AG08395 (cell line): ENCODE results near the gene FAM117A.

Experiments used
- DNase-seq: peaks from one replicate; pipeline ENCODE4 v3.0.0; 2012; ENCODE audit warnings: mixed read lengths, low spot score

FAM117A gene

DNA sequence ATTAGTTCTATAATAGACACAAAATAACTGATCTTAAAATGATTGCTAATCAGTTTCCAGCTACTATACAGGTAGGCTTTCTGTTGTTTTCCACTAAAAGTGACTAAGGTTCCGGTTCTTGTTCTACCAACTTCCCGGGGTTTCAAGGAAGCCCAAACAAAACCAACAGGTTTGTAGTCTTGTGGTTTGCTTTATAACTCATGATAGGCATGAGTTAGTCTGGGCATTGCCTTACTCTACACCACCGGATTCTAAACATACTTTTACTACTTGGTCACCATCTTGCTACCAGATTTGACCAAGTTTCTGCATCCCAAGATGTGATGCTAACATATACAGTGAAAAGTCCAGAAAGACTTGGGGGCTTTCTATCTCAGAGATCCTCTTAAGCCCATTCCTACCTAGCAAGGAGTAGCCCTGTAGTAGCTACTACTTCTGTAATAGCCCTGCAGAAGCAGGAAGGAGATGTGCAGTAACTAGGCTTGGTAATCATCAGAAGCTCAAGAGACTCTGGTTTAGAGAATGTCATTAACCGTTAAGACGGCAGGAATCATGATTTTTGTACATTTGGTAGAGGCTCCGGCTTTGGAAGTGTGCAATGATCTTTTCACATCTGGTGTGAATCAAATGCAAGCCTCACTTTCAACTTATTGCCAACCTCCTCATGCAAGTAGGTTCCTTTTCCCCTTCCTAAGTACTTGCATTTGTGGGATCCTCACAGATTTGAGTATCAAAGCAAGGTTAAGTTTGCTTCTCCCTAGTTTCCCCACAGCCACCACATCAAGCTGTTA, 1.6 kb downstream of the FAM117A start:
- no peak for DNase-seq

DNA sequence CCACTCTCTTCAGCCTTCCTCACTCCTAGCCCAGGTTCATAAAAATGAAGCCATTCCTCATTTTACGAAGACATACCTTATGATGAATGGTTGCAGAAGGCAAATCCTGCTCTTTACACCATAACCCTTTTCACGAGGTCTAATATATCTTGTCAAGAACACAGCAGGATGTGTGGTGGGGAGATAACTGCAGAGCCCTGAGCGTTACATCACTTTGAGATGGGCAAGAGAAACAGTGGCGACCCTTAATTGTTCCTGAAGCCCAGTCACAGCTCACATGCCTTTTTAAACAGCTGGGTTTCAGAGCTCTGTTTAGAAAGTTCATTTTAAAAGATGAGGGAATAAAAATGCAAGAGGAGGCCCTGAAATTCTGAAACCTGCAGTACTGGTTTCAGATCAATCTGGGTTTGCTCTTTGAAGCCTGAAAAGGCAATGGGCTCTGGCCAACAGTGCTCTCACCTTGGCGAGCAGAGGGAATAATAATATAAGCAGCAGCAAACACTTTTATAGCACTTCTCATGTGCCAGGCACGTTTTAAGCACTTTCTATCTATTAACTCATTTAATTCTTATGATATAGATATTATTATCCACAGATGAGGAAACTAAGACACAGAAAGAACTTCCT, 2.9 kb downstream of the FAM117A start:
- no peak for DNase-seq

DNA sequence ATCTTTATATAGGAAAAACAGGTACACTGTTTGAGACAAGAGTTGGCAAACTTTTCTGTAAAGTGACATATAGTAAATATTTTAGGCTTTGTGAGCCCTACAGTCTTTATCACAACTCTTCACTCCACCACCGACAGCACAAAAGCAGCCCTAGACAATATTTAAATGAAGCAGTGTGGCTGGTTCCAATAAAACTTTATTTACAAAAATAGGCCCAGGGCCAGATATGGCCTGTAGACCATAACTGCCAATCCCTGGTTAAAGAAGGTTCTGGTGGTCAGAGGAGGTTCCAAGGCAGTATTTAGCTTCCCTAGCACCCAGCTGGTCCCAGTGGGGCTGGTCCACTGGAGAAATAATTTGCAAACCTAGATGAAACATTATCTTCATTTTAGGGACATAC, 3.6 kb downstream of the FAM117A start:
- no peak for DNase-seq

DNA sequence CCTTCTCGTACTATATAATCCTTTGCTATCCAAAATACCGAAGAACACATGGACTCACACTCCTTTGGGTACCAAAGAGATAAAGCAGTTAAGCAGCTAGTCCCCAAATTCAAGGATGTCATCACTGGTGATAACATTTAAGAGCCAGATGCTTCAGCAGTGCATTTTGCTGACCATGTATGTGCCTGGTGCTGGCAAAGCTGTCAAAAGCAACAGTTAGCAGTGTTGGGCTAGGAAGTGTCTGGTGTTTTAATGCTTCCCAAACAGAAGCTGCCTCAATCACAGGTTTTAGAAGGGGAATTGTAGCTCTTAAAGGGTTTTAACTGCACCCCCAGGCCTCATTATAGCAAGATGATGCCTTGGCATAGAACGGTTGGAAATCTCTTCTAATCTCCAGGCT, 4.7 kb downstream of the FAM117A start:
- DNase-seq: no peak

DNA sequence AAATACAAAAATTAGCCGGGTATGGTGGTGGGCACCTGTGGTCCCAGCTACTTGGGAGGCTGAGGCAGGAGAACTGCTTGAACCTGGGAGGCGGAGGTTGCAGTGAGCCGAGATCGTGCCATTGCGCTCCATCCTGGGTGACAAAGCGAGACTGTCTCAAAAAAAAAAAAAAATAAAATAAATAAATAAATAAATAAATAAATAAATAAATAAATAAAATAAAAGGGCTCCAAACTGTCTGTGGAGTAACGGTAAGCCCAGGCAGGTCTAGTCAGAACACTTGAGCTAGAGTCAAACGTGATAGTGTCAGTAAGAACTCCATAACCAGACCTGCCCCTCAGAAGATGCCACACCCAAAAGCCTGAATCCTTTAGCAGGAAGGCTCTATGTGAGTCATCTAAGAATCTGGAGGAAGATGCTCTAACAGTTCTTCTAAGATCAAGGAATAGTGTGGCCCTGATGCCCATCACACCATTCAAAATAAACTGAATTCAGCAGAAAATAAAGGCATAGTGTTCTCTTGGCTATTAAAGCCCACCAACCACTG, 5.4 kb downstream of the FAM117A start:
- DNase-seq: peak; percentile 43

DNA sequence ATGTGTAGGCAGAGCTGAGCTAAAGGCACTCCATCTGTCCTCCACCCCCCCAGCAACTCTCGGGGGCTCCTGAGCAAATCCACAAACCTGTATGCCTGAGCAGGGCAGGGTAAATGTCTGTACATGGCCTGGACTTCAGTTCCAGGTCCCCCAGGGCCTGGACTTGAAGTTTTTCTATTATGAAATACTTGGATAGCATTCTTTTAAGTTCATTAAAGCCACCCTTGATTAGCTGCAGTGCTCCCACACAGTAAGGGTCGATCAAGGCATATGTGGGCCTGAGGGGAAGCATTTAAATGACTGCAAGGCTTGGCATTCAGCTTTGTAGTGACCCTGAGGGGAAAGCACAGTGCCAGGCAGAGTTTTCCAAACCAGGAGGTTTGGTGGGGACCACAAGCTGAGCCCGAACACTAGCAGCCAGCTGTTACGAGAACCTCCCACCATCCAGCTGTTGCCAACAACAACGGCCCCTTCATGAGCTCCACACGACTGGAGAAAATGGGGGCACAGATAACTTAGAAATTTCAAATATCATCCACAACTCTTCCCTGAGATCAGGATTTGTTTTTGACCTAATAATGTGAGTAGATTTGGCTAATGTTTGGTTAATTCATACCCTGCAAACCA, 6.7 kb downstream of the FAM117A start:
- DNase-seq: no peak

DNA sequence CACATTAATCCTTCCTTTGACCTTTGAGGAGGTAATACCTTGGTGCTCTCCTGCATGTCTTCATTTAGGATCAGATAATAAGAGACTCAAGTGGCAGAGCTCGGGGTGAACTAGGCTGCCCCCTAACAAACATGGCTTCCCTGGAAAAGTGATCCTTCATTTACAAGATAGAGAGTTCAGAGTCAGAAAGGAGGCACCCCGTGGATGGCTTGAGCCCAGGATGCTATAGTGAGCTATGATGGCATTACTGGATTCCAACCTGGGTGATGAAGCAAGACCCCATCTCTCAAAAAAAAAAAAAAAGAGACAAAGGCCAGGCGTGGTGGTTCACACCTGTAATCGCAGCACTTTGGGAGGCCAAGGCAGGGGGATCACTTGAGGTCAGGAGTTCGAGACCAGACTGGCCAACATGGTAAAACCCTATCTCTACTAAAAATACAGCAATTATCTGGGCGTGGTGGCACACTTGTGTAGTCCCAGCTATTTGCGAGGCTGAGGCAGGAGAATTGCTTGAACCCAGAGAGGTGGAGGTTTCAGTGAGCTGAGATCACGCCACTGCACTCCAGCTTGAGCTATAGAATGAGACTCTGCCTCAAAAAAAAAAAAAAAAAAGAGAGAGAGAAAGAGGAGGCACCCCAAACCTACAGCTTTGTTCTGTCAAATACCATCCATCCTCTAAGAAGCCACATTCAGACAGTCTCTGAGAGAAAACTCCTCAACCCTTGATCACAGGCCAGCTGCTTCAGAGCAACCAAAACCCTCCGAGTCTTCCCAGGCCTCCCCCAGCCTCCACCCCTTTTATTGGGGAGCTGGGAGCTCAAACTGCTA, 7.4 kb downstream of the FAM117A start:
- DNase-seq: no peak

DNA sequence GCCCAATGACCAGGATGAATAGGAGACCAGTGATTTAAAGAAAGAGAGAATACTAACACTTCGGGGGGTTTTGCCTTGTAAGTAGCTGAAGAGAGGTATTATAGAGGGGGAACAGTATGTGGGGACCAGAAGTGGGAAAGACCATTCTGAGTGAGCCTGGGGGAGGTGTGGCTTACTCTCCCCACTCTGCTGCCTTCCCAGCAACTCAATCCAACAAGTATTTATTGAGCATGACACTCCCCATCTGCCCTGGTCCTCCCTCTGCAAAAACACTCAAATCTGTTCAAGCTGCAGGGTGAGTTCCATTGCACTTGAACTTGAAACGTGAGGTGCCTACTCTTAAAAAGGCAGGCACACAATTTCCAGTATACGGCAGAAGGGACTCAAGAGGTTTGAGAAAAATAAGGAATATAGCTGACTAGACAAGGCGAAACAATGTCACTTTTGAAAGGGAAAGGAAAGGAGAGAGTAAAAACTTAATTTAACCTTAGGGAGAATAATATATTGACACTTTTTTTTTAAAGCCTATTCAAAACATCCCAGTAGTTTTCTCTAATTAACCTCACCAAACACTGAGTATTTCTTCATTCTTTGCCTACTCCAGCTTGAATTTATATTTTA, 8.2 kb downstream of the FAM117A start:
- no peak for DNase-seq

DNA sequence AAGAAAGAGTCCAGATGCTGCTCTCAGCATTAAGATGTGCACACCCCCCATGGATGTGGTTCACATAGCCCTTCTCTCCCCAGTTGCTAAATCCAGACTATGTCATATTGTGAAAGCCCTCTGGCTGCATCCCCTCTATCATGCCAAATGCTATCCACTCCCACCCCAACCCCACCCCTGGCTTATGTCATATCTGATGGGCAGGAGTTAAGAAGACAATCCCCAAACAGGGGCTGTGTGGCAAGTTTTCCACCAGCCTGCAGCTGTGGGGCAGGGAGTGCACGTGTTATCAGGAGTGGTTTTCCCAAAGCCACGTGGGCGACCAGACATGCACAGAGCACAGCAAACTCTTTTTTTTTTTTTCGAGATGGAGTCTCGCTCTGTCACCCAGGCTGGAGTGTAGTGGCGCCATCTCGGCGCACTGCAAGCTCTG, 10.0 kb downstream of the FAM117A start:
- DNase-seq: no peak

DNA sequence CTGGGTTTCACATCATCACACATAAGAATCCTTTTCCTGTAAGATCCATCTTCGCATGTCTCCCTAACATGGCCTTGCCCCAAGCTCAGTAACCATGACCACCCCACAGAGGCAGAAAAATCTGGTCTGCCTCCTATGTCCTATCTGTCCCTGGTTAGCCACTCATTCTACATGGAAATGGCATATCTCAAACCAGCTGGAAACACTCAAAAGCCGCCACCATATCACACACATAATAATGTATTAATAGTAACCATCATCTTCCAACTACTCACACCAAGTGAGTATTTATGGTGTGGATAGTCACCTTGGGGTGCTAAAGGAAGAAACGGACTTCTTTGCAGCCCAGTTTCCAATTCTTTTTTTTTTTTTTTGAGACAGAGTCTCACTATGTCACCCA, 11.4 kb downstream of the FAM117A start:
- no peak for DNase-seq

DNA sequence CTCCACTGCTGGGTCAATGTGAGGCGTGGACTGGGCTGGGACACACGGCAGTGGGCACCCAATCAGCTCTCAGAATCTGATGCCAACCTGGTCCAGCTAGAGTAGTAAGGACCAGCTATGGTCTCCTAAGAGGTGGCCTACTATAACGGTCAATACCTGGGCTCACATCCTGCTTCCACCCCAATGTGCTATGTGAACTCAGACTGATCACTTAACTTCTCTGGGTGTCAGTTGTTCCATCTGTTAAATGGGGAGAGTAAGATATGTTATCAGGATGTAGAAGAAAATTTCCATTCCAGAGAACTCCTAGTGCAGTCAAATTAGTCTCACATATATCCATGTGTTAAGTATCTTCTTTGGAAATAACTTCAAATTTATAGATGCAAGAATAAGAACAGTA, 14.2 kb downstream of the FAM117A start:
- no peak for DNase-seq

DNA sequence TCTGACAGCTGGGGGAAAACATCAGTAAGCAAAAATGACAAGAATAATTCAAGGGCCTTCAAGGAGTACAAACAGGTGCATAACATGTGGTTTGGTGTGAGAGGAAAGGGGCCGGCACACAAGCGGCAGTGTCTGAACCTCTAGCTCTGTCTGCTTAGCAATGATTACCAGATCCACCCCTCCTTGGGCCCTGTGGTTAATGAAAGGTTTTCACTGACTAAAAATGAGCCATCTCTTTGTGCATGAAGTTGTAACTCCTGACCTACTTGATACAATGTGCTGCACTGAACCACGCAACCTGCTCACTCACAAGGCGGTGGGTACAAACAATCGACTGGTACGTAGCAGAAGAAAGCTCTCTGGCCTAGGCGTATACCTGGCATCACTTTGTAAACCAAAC, 15.1 kb downstream of the FAM117A start:
- DNase-seq: no peak

DNA sequence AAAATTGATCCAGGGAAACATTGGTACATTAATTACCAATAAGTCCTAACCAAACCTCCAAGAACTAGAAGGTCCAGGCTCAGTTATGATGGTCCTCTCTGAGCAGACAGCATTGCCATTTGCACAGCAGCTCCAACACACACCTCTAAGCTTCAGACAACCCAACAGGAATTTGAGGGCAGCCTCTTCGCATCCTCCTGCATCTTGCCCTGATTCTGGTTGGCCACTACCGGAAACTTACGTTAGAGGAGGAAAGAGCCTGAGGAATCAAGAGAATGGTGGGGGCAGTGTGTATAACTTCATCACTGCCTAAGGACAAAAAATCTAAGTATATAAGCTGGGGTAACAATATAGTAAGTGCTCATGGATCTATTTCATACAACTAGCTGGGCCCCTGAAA, 15.7 kb downstream of the FAM117A start:
- no peak for DNase-seq

DNA sequence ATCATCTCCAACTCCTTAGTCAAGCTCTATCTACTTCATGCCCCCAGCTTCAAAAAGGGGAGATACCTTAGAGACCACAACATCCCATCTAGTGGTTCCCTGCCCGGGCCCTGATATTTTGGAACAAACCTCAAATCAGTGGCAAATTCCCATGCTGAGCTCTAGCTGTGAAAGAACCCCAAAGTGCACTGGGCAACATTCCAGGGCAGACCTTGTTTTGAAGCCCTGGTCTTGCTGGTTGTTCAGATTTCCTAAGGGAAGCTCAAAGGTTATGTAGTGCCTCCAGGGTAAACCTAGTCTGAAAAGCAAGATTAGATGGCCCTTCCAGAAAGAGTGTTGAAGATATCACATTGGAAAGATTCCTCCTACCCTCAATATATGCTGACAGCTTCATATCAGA, 16.3 kb downstream of the FAM117A start:
- DNase-seq: no peak

DNA sequence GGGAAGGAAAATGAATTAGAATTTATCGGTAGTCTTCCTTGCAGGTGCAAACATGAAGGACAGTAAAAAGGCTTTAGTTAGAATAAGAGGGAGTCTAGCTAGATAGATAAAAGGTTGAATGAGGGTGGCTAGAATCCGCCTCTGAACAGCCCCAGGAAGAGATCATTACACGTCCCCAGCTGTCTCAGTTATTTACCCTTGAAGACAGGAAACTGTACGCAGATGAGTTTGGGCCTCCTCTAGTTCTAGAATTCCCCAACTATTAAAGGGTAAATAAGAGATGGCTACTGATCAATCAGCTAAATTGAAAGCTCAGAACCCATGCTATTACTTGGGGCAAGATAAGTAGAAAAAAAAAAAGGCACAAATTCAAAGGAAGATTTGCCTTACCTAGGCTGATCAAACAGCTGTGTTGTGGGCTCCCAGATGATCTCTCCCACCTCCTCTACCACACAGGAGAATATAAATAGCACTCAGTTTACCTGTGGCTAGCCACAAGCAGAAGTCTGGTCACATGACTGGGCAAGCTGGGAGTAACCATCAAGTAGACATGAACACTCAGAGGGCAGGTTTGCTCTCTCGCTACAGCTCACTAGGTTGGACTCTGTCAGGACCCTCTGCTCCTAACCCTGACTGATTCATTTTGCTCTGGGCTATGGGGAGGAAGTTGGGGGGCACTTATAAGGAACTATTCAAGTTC, 17.0 kb downstream of the FAM117A start:
- DNase-seq: no peak

DNA sequence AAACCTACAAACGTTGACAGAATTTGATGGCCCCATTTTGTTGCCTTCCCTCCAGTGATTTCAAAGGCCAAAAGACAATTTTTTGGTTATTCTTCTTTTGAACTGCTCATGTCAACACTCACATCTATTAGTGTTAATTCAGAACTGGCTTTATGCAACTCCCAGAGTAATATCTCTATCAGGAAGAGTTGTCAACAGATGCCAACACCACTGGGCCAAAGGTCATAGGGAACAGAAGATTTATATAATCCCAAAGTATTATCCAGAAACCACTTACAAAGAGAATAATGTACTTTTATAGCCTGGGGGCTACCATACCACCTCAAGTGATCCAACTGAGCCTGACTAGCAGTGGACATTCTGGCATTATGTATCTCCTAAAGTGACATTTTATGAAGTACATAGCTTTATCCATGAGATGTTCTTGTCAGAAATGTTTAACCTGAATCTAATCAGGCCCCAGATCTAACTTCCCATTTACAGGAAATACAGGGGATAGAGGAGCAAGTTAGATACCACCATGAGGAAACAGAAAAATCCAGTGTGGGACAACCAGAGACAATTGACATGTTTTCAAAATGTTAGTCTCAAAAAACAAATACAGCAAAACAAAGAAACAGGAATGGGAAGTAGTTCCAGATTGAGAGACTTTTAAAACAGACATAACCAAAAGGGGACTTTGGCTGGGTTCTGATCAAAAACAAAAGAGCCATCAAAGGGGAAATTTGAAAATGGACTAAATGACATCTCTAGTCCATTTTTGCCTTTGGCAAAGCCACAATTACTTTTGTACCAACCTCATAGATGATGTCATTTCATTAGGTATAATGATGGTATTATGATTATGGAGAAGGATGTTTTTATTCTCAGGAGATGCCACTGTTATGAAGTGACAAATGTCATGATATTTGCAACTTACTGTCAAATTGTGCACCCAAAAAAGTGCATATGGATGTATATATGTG, 18.5 kb downstream of the FAM117A start:
- DNase-seq: no peak

DNA sequence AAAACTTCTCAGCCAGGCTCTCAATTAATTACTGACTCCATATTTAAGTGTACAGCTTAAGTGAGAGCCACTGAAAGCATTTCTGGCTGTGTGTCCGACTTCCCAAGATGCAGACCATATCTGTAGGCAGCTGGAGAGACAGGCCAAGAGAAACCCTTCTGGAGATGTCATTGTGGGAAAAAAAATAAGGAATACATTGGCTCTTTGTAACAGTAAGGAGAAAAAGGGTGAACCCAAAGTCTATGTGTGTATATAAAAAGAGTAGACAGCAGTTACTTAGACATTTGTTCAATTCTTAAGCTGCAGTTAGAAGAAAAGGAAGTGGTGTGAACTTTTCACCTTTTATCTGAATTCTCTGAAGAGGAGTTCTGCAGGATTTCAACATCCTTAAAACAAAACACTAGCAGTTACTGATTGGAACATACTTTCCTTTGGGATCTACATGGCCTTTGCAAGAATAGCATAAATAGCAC, 21.7 kb downstream of the FAM117A start:
- peak; percentile 20 for DNase-seq

DNA sequence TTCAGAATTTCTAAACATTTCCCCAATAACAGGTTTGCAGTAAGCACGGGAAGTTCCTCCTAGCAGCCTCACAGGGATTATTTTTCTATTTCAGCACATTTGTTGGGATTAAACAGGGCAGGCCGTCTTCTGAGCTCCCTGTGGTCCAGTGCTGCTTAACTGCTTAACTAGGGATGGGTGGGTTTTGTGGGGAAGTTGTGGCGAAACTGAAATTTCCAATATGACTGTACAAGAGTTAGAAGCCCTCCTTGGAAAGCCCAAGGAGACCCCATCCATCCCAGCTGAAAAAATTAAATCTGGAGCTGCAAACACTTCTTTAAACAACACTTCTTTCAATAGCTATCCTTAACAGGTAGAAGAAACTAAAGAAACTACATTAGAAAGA, 22.2 kb downstream of the FAM117A start:
- no peak for DNase-seq

DNA sequence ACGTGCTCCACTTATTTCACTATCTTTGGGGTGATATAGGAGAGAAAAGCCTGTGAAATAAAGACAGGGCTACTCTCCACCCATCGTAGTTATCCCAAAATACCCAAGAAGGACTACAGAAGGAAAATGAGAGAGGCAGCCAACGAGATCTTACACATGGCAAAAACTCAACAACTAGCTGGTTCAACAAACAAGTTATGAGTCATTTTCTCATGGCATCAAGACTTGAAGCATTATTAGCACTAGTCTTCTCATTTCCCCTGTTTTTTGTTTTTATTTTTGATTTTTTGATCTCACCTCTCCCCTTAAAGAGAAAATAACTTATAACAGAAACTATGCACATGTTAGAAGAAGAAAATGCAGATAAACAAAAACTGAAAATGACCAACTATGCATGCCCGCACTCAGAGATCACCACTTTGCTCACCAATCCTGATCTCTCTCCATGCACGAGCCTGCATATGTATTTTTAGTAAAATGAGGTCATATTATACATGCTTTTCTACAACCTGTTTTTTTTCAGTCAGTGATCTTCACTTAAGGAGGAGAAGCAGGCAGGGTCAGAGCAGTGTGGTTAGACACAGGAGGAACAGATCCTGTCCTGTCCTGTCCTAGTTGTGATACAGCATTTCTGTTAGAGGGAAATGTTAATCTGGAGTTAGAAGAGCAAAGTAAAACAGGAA, 22.8 kb downstream of the FAM117A start:
- peak; percentile 62 for DNase-seq
